C4-2B (cell line): ENCODE measurements around the gene ARID4B.
A peak's percentile ranks its signal among the peaks of the same experiment; 100 is the strongest.

Source experiments
- H3K27ac ChIP-seq: fragments of 450-650 bp; 2 replicates; pipeline ENCODE4 v1.5.1; 2017
- CTCF ChIP-seq: fragments of 450-650 bp; conservative IDR thresholded peaks from 2 replicates; pipeline ENCODE4 v1.5.1; 2017; ENCODE audit warnings: mild to moderate bottlenecking
- ZFX ChIP-seq: fragments of 450-650 bp; IDR thresholded peaks from 2 replicates; pipeline ENCODE4 v1.6.1; 2017

The ARID4B gene

GRCh38 chr1:235296729-235297128 is 31.2 kb downstream of the ARID4B start:
- TF ChIP-seq CTCF, result no peak
- no peak for TF ChIP-seq ZFX
- H3K27ac ChIP-seq, result peak overlapping the region; percentile 59

GRCh38 chr1:235295902-235296350 is 32.1 kb downstream of the ARID4B start:
- no peak for TF ChIP-seq ZFX
- no peak for TF ChIP-seq CTCF
- peak overlapping the region; percentile 59 for H3K27ac ChIP-seq

GRCh38 chr1:235293322-235293942 is 34.5 kb downstream of the ARID4B start:
- TF ChIP-seq ZFX (no peak), CTCF (no peak)
- no peak overlapping the region for H3K27ac ChIP-seq

GRCh38 chr1:235292790-235293189 is 35.2 kb downstream of the ARID4B start:
- H3K27ac ChIP-seq, result no peak overlapping the region
- TF ChIP-seq ZFX, result no peak
- TF ChIP-seq CTCF, result no peak

GRCh38 chr1:235291599-235292091 is 36.3 kb downstream of the ARID4B start:
- TF ChIP-seq ZFX (no peak), CTCF (no peak)
- no peak overlapping the region for H3K27ac ChIP-seq

- H3K27ac ChIP-seq, result no peak overlapping the region
Observed at GRCh38 chr1:235290740-235291502, 37.1 kb downstream of the ARID4B start.

More at GRCh38 chr1:235290740-235291502, 37.1 kb downstream of the ARID4B start:
- no peak for TF ChIP-seq ZFX
- no peak for TF ChIP-seq CTCF
